HepG2 (cell line): ENCODE results near the gene POGLUT2. TPM values are rescaled to one million over a fixed set of nuclear protein-coding genes. Genes with fewer than 3 reads are reported as not detected.

Source experiments
- ATAC-seq: fragments of 200-7000 bp; cut with Tn5 transposase; 3 replicates; pipeline ENCODE4 v1.9.1; 2020; ENCODE audit warnings: mild to moderate bottlenecking, moderate library complexity
- BruUV-seq: library from RNA; stranded (reverse); fragments of 400-500 nt; replicated peaks from 2 replicates; lab custom pipeline; 2021; lab: Mats Ljungman, UMichigan
- CTCF ChIA-PET: fragments of 300-600 bp; formaldehyde crosslinking; extraction: SDS; loops from one replicate; lab custom pipeline; 2021; ENCODE audit warnings: low total read pairs, inconsistent platforms, low intra/inter-chr PET ratio; lab: Yijun Ruan, JAX
- POLR2A ChIA-PET: fragments of 350-600 bp; sonication (Branson Sonifier 250); formaldehyde crosslinking; loops from one replicate; lab custom pipeline; 2020; ENCODE audit warnings: antibody characterized with exemption, inconsistent platforms; lab: Yijun Ruan, JAX
- DNase-seq: peaks from one replicate; pipeline ENCODE4 v3.0.0-alpha.2; 2015; ENCODE audit warnings: low spot score
- FAIRE-seq: peaks from 3 replicates; lab custom pipeline; 2011; peaks lifted over from hg19 to GRCh38; lab: Jason Lieb, UNC
- H2AFZ ChIP-seq: one replicate; pipeline ENCODE4 v1.6.1; 2011; ENCODE audit warnings: low read length, inconsistent platforms
- H3K27ac ChIP-seq: fragments of 300-600 bp; 3 replicates; pipeline ENCODE4 v1.8.0; 2011; ENCODE audit warnings: mixed run types, mild to moderate bottlenecking, mixed read lengths, low read length, inconsistent platforms; ENCODE audit not compliant: insufficient read depth; ENCODE audit errors: extremely low read length
- H3K27me3 ChIP-seq, 2 experiments: fragments of 200-600 bp in 1 of 2; 2 replicates in 1 of 2; 3 replicates in 1 of 2; pipeline versions ENCODE4 v1.6.0 to v1.8.0; 2011; ENCODE audit warnings: low read length in 2 of 2, mild to moderate bottlenecking in 2 of 2, moderate library complexity in 2 of 2, inconsistent platforms in 1 of 2; ENCODE audit not compliant: insufficient read depth in 2 of 2, control insufficient read depth in 1 of 2
- H3K36me3 ChIP-seq, 2 experiments: fragments of 200-600 bp in 1 of 2; replicated peaks in 1 of 2; 2 replicates in 1 of 2; 3 replicates in 1 of 2; pipeline versions ENCODE4 v1.5.1 to v1.8.0; 2011; ENCODE audit warnings: low read length in 2 of 2, inconsistent platforms in 1 of 2; ENCODE audit not compliant: insufficient read depth in 2 of 2, control insufficient read depth in 1 of 2
- H3K4me1 ChIP-seq: 2 replicates; pipeline ENCODE4 v1.5.1; 2012; ENCODE audit warnings: low read length, inconsistent platforms; ENCODE audit not compliant: insufficient read depth
- H3K4me2 ChIP-seq: 2 replicates; pipeline ENCODE4 v1.6.0; 2011; ENCODE audit warnings: low read depth, low read length, inconsistent platforms
- H3K4me3 ChIP-seq, 3 experiments: fragments of 200-600 bp in 1 of 3; sonication (generic), shearing (Covaris generic) in 1 of 3; replicated peaks in 1 of 3; 2 replicates each; pipeline ENCODE4 v1.5.1; 2011 to 2016; ENCODE audit warnings: low read length in 3 of 3, inconsistent platforms in 2 of 3, low read depth in 2 of 3, mild to moderate bottlenecking in 2 of 3, control low read depth in 1 of 3, mixed read lengths in 1 of 3; ENCODE audit not compliant: insufficient read depth in 1 of 3
- H3K79me2 ChIP-seq: one replicate; pipeline ENCODE4 v1.6.1; 2011; ENCODE audit warnings: low read length, inconsistent platforms; ENCODE audit not compliant: insufficient read depth
- H3K9ac ChIP-seq: 2 replicates; pipeline ENCODE4 v1.6.0; 2011; ENCODE audit warnings: mild to moderate bottlenecking, low read depth, low read length, inconsistent platforms; ENCODE audit not compliant: insufficient read depth
- H3K9me3 ChIP-seq: 2 replicates; pipeline ENCODE4 v1.5.1; 2012; ENCODE audit warnings: mild to moderate bottlenecking, low read length
- H4K20me1 ChIP-seq: 2 replicates; pipeline ENCODE4 v1.6.0; 2011; ENCODE audit warnings: inconsistent platforms, mild to moderate bottlenecking, low read length, moderate library complexity; ENCODE audit not compliant: insufficient read depth
- ARNTL ChIP-seq: sonication (generic); formaldehyde crosslinking; IDR thresholded peaks from 2 replicates; pipeline ENCODE4 v1.4.0; 2020; ENCODE audit warnings: mild to moderate bottlenecking, missing genetic modification reagents
- DBP ChIP-seq: sonication (generic); formaldehyde crosslinking; IDR thresholded peaks from 2 replicates; pipeline ENCODE4 v1.4.0; 2020; ENCODE audit warnings: missing genetic modification reagents; ENCODE audit errors: not compliant biosample characterization
- MEIS1 ChIP-seq: sonication (generic); formaldehyde crosslinking; IDR thresholded peaks from 2 replicates; pipeline ENCODE4 v1.9.0; 2021; ENCODE audit warnings: mild to moderate bottlenecking, missing genetic modification reagents, moderate library complexity, borderline replicate concordance
- NFE2L1 ChIP-seq: sonication (generic); formaldehyde crosslinking; IDR thresholded peaks from 2 replicates; pipeline ENCODE4 v1.4.0; 2020; ENCODE audit warnings: missing genetic modification reagents, mild to moderate bottlenecking, borderline replicate concordance
- NPAS2 ChIP-seq: sonication (generic); formaldehyde crosslinking; IDR thresholded peaks from 2 replicates; pipeline ENCODE4 v1.8.0; 2022; ENCODE audit warnings: mild to moderate bottlenecking, missing genetic modification reagents, borderline replicate concordance
- PRPF4 ChIP-seq: fragments of 200-400 bp; formaldehyde crosslinking; IDR thresholded peaks from 2 replicates; pipeline ENCODE4 v1.6.1; 2016; ENCODE audit warnings: low read length, low read depth; ENCODE audit not compliant: poor library complexity, severe bottlenecking
- ZKSCAN5 ChIP-seq: sonication (generic); formaldehyde crosslinking; IDR thresholded peaks from 2 replicates; pipeline ENCODE4 v1.5.1; 2020; ENCODE audit warnings: mild to moderate bottlenecking, missing genetic modification reagents
- ZMAT3 ChIP-seq: sonication (generic); formaldehyde crosslinking; conservative IDR thresholded peaks from 2 replicates; pipeline ENCODE4 v1.7.0; 2021; ENCODE audit warnings: missing genetic modification reagents
- ZNF33A ChIP-seq: sonication (generic); formaldehyde crosslinking; IDR thresholded peaks from 2 replicates; pipeline ENCODE4 v1.5.1; 2020; ENCODE audit warnings: missing genetic modification reagents, mild to moderate bottlenecking, moderate library complexity, borderline replicate concordance
- ZNF432 ChIP-seq: sonication (generic); formaldehyde crosslinking; IDR thresholded peaks from 2 replicates; pipeline ENCODE4 v1.5.0; 2020; ENCODE audit warnings: missing genetic modification reagents, mild to moderate bottlenecking, borderline replicate concordance
- ZNF800 ChIP-seq: sonication (generic); formaldehyde crosslinking; IDR thresholded peaks from 2 replicates; pipeline ENCODE4 v1.4.0; 2020; ENCODE audit warnings: missing genetic modification reagents
- ZNF83 ChIP-seq: sonication (generic); formaldehyde crosslinking; IDR thresholded peaks from 2 replicates; pipeline ENCODE4 v1.4.0; 2020; ENCODE audit warnings: missing genetic modification reagents, mild to moderate bottlenecking, borderline replicate concordance
- ZSCAN20 ChIP-seq: sonication (generic); formaldehyde crosslinking; IDR thresholded peaks from 2 replicates; pipeline ENCODE4 v1.4.0; 2020; ENCODE audit warnings: missing genetic modification reagents, mild to moderate bottlenecking, borderline replicate concordance
- WGBS: methylation state at CpG from one replicate; pipeline ENCODE4 v1.1.6; 2017; ENCODE audit warnings: low lambda C conversion rate; 5-methylcytosine and 5-hydroxymethylcytosine counted together
- in situ Hi-C: cut with HindIII; loops from 2 replicates; pipeline ENCODE4 v1.10.0; 2017; ENCODE audit warnings: low pct_unique_long_range_greater_than_20kb; ENCODE audit not compliant: extremely low pct_ligation_motif_present
- intact Hi-C: fragments of 100-400 bp; cut with micrococcal nuclease; formaldehyde crosslinking; loops from one replicate; pipeline ENCODE4 v1.10.0; 2022; ENCODE audit not compliant: unreplicated experiment
- polyA plus RNA-seq, 8 experiments: library from polyadenylated mRNA; depleted of rRNA in 3 of 8; stranded (reverse) in 7 of 8; unstranded in 1 of 8; fragments of >200 nt; fragmentation: Illumina TruSeq in 4 of 8; extraction: Trizol in 4 of 8; gene quantifications; 2 replicates each; pipeline versions ENCODE4 v1.2.1 to v1.2.3, GENCODE V29; 2011 to 2016; ENCODE audit warnings: low read depth in 4 of 8, missing spikeins in 1 of 8, mixed read lengths in 1 of 8; ENCODE audit not compliant: insufficient read depth in 1 of 8
- total RNA-seq, 5 experiments: library from RNA; depleted of rRNA; stranded (reverse); fragments of >200 nt; fragmentation: Illumina TruSeq; extraction: Trizol; gene quantifications; 2 replicates each; pipeline ENCODE4 v1.2.3, GENCODE V29; 2016; ENCODE audit warnings: low read depth in 1 of 5
- TF ChIP-seq, protein P1 (sequence below): fragments of 450-650 bp; IDR thresholded peaks from 2 replicates; pipeline ENCODE4 v1.6.1; 2017
- TF ChIP-seq, protein P2 (sequence below): sonication (generic); formaldehyde crosslinking; IDR thresholded peaks from 2 replicates; pipeline ENCODE4 v1.4.0; 2020; ENCODE audit warnings: missing genetic modification reagents
- TF ChIP-seq, protein P3 (sequence below): sonication (generic); formaldehyde crosslinking; IDR thresholded peaks from 2 replicates; pipeline ENCODE4 v1.4.0; 2020; ENCODE audit warnings: missing genetic modification reagents

POGLUT2 gene
- total and polyA plus RNA-seq, 2 of the 13 experiments (the other 11 are each of a cell fraction or from before 2014, with no cell fraction given), result 18.0 to 26.1 TPM

DNA sequence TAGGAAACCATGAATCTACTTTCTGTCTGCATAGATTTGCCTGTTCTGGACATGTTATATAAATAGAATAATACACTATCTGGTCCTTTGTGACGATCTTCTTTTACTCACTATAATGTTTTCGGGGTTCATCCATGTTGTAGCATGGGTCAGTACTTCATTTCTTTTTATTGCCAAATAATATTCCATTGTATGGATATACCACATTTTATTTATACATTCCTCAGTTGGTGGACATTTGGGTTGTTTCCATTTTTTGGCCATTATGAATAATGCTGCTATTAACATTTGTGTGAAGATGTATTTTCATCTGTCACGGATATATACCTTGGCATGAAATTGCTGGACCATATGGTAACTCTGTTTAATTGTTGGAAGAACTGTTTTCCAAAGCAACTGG is 6.9 kb upstream of the POGLUT2 start:
- H3K27me3 ChIP-seq, result no peaks in the 10 kb centered on the region
- intact Hi-C loops (no loop called here), in situ Hi-C loops (no loop called here)
- no peak overlapping the region for H3K4me2 ChIP-seq
- DNase-seq, result no peak
- peaks cover 0 to 4% of the 10 kb centered on the region in 2 experiments; a peak in 3 of 5 replicates for H3K36me3 ChIP-seq
- H3K79me2 ChIP-seq, result peaks cover 37% of the 10 kb centered on the region
- H3K9ac ChIP-seq, result no peak overlapping the region
- ChIA-PET POLR2A (no interaction called here), CTCF (no interaction called here)
- H2AFZ ChIP-seq, result no peak overlapping the region
- no peaks in the 10 kb centered on the region for H3K9me3 ChIP-seq
- 98% methylated on average over 3 of the region's 3 CpGs for WGBS
- peaks cover 13% of the 10 kb centered on the region for H3K4me1 ChIP-seq
- H3K4me3 ChIP-seq, result no peak overlapping the region
- H4K20me1 ChIP-seq, result no peaks in the 10 kb centered on the region
- H3K27ac ChIP-seq, result no peak overlapping the region
- FAIRE-seq, result no peak
- ATAC-seq, result no peak
- no TSS peak for BruUV-seq
- TF ChIP-seq ZMAT3 (CRISPR knock-in tag) (no peak), ZSCAN20 (CRISPR knock-in tag) (no peak), ARNTL (CRISPR knock-in tag) (no peak), ZNF33A (CRISPR knock-in tag) (no peak), ZNF432 (no peak), PRPF4 (no peak), ZNF83 (CRISPR knock-in tag) (no peak), ZKSCAN5 (no peak), MEIS1 (no peak), ZNF800 (CRISPR knock-in tag) (no peak), NPAS2 (no peak), NFE2L1 (no peak), DBP (CRISPR knock-in tag) (no peak)
- TF ChIP-seq, protein P1, sequence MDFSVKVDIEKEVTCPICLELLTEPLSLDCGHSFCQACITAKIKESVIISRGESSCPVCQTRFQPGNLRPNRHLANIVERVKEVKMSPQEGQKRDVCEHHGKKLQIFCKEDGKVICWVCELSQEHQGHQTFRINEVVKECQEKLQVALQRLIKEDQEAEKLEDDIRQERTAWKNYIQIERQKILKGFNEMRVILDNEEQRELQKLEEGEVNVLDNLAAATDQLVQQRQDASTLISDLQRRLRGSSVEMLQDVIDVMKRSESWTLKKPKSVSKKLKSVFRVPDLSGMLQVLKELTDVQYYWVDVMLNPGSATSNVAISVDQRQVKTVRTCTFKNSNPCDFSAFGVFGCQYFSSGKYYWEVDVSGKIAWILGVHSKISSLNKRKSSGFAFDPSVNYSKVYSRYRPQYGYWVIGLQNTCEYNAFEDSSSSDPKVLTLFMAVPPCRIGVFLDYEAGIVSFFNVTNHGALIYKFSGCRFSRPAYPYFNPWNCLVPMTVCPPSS, result no peak
- TF ChIP-seq, protein P2, sequence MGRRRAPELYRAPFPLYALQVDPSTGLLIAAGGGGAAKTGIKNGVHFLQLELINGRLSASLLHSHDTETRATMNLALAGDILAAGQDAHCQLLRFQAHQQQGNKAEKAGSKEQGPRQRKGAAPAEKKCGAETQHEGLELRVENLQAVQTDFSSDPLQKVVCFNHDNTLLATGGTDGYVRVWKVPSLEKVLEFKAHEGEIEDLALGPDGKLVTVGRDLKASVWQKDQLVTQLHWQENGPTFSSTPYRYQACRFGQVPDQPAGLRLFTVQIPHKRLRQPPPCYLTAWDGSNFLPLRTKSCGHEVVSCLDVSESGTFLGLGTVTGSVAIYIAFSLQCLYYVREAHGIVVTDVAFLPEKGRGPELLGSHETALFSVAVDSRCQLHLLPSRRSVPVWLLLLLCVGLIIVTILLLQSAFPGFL (CRISPR knock-in tag), result no peak
- TF ChIP-seq, protein P3, sequence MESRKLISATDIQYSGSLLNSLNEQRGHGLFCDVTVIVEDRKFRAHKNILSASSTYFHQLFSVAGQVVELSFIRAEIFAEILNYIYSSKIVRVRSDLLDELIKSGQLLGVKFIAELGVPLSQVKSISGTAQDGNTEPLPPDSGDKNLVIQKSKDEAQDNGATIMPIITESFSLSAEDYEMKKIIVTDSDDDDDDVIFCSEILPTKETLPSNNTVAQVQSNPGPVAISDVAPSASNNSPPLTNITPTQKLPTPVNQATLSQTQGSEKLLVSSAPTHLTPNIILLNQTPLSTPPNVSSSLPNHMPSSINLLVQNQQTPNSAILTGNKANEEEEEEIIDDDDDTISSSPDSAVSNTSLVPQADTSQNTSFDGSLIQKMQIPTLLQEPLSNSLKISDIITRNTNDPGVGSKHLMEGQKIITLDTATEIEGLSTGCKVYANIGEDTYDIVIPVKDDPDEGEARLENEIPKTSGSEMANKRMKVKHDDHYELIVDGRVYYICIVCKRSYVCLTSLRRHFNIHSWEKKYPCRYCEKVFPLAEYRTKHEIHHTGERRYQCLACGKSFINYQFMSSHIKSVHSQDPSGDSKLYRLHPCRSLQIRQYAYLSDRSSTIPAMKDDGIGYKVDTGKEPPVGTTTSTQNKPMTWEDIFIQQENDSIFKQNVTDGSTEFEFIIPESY (CRISPR knock-in tag), result no peak
